Activated CD4-positive, alpha-beta T cell treated with anti-CD3 and anti-CD28 coated beads, Interleukin-2, amount 10 ng/mL, durations not matched to agents 7 days and 5 days (primary cell): ENCODE data around the gene GORASP2. TPM values are rescaled to one million over a fixed set of nuclear protein-coding genes. Genes with fewer than 3 reads are reported as not detected.

Experiments used
- total RNA-seq, 2 experiments: library from RNA; stranded (reverse); gene quantifications; one replicate each; pipeline ENCODE4 v1.2.3, GENCODE V29; 2021

Gene GORASP2
- total RNA-seq, 2 experiments from 2014 or later, result 58.7 to 62.0 TPM

Other genes starting within 250 kb of the GORASP2 start
- gene SP5, start 213.9 kb upstream of the GORASP2 start, total RNA-seq, result not detected
- not detected for gene ERICH2, start 158.9 kb upstream of the GORASP2 start, total RNA-seq
- gene GAD1, start 112.4 kb upstream of the GORASP2 start, total RNA-seq, result 1 to 10 TPM; 1.4 to 1.7 TPM
- 10 to 100 TPM; 87.1 to 92.5 TPM for gene TLK1, start 231.6 kb downstream of the GORASP2 start, total RNA-seq